Coronary artery (tissue), 2 donors: Measurements from ENCODE around the gene KLF7.

Experiments used
- DNase-seq: peaks from one replicate; pipeline ENCODE4 v3.0.0-alpha.2; 2017; ENCODE audit warnings: low spot score
- H3K27ac ChIP-seq, 2 donors: fragments of 200-600 bp; sonication (generic); one replicate each; pipeline ENCODE4 v1.5.1; 2016 to 2019
- H3K4me3 ChIP-seq: fragments of 200-600 bp; sonication (generic); 2 replicates; pipeline ENCODE4 v1.5.1; 2016; ENCODE audit warnings: mild to moderate bottlenecking, moderate library complexity
- TF ChIP-seq, protein P1 (sequence below): fragments of 200-600 bp; sonication (generic); IDR thresholded peaks from one replicate; pipeline ENCODE4 v1.5.1; 2019; ENCODE audit warnings: antibody characterized with exemption

KLF7 gene

DNA sequence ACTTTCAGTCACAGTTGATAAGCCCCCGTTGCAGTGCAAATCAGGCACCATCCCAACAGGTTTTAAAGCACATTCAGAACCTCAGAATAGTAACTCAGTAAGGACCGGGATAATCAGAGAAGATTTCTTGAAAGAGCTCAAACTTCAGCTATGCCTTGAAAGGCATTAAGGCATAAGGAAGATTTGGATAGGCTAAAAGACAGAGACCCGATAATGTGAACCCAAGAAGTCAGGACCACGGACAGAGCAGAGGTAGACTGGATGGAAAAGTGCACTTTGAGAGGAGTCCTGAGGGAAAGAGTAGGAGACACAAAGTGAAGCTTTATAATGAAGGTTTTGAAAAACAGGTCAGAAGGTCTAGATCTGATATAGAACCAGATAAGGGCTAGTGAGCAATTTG lies 36.9 kb upstream of the KLF7 start:
- no peak overlapping the region for H3K27ac ChIP-seq
- DNase-seq: no peak
- no peak overlapping the region for H3K4me3 ChIP-seq
- TF ChIP-seq, protein P1, sequence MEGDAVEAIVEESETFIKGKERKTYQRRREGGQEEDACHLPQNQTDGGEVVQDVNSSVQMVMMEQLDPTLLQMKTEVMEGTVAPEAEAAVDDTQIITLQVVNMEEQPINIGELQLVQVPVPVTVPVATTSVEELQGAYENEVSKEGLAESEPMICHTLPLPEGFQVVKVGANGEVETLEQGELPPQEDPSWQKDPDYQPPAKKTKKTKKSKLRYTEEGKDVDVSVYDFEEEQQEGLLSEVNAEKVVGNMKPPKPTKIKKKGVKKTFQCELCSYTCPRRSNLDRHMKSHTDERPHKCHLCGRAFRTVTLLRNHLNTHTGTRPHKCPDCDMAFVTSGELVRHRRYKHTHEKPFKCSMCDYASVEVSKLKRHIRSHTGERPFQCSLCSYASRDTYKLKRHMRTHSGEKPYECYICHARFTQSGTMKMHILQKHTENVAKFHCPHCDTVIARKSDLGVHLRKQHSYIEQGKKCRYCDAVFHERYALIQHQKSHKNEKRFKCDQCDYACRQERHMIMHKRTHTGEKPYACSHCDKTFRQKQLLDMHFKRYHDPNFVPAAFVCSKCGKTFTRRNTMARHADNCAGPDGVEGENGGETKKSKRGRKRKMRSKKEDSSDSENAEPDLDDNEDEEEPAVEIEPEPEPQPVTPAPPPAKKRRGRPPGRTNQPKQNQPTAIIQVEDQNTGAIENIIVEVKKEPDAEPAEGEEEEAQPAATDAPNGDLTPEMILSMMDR: no peak

DNA sequence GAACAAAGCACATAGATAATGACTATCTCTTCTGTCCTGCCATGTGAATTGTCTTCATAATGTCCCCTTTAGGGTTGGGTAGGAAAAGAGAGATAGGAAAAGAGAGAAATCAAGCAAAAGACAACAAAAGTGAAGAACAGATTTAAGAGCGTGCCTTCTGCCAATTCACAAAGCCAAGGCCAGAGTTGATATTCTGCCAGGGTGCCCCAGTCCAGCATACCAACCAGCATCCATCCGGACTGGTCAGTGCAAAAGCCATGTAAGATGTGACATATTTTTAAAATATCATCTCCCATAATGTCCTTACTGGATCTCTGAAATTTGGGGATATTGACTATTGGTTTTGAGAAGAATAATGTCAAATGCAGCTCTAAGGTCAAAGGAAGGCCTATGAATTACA lies 35.7 kb upstream of the KLF7 start:
- Histone ChIP-seq H3K27ac (no peak overlapping the region), H3K4me3 (no peak overlapping the region)
- TF ChIP-seq, protein P1: no peak
- no peak for DNase-seq

DNA sequence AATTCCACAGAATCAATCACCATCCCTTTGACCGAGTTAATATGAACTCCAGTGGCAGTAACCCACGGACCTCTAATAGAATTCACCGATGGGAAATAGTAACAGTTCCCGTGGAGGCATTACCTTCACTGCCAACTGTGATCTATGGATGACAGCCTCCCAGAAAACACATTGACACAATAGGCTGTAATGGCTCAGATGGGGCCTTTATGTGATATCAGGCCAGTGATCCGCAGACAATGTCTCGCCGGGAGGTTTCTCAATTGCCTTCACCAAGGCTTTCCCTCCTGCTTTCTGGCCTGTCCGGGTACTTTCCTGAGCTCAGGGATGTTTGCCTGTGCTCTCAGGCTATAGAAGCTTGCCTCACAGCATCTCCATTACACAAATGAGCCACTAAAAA lies 34.4 kb upstream of the KLF7 start:
- TF ChIP-seq, protein P1: no peak
- H3K4me3 ChIP-seq: no peak overlapping the region
- no peak overlapping the region for H3K27ac ChIP-seq
- no peak for DNase-seq

DNA sequence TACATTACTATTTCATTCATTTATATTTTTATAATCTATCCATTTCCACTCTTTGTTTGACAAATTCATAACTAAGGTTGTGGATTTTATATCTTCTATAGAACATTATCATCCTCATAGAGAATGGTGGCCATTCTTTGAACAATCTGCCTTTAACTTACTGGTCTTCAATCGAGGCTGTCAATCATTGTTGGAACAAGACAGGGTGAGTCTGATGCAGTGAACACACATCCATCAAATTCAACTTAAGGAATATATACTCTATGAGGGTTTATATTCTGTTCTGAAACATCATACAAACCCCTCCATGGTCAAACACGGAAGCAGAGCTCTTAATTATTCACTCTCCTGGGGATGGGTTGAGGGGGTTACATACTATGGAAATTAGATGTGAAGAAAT lies 28.3 kb upstream of the KLF7 start:
- DNase-seq: no peak
- TF ChIP-seq, protein P1: no peak
- H3K4me3 ChIP-seq: no peak overlapping the region
- H3K27ac ChIP-seq: no peak overlapping the region

DNA sequence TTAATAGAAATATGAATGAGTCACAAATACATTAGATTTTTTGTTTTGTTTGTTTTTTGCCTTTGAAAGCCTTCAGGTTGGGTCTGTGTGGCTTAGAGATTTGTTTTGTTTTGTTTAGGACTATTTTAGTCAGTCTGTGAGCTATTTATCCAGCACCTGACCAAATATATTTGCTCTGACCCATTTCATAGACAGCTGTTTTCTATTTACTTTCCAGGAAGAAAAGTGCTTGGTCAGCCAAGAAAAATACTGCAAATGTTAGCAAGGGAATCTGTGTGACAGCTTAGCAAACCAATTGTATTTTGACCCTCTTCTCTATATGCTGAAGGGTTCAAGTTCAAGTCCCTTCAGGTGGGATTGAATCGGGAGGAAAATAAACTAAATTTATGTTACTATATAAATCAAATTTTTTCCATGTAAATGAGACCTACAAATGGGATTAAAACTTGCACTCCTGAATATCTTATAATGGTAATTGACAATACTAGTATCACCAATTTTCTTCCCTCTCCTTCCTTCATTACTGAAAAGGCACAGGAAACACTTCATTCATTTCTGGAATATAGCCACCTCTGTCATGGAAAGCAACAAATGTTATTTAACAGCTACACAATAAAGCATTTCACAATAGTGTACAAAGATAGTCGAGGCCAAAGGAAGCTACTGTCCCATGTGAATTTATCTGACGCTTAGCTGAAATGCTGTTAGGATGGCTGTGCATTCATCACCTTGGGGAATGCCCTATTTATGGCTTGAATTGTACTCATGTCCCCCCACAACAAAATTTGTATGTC lies 23.1 kb upstream of the KLF7 start:
- TF ChIP-seq, protein P1: no peak
- no peak for DNase-seq
- H3K4me3 ChIP-seq: no peak overlapping the region
- no peak overlapping the region for H3K27ac ChIP-seq

DNA sequence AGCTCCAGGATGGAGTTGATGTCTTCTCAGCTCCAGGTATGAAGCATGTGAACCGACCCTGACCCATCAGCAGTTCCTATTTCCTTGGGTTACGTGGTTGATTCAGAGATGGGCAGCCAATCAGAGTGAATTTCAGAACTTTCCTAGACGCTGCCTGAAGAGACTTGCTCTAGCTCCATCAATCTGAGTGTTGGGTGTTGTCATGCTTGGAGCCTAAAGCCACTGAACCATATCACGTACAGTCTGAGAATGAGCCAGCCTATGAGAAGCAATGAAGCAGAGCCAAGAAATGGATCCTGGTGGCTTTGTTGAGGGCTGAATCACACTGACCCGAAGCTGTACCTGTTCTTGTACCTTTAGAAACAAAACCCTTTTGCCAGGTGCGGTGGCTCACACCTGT lies 19.6 kb upstream of the KLF7 start:
- H3K27ac ChIP-seq: no peak overlapping the region
- TF ChIP-seq, protein P1: no peak
- no peak overlapping the region for H3K4me3 ChIP-seq
- DNase-seq: no peak

DNA sequence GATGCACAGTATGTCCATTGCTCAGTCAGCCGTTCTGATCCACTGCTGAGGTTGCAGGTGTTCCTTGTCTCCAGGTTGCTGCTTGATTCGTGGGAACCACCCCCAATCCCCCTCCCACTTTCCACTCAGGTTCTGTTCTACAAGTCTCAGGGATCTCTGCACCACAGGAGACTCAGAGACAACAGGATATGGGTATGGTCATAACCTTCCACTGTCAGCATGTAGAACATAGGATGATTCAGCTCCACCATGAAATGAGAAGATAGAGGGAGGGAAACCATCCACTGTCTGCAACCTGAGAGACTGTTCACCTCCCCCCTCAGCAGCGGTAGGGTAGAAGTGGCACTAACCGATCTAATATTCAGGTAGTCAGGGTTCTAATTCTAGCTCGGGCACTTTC lies 19.0 kb upstream of the KLF7 start:
- no peak for DNase-seq
- Histone ChIP-seq H3K4me3 (no peak overlapping the region), H3K27ac (no peak overlapping the region)
- TF ChIP-seq, protein P1: no peak
